ENCODE results near the gene SPOCK2. TPM values are rescaled to one million over a fixed set of nuclear protein-coding genes. Genes with fewer than 3 reads are reported as not detected.
A peak's percentile ranks its signal among the peaks of the same experiment; 100 is the strongest.

SPOCK2 gene
- total and polyA plus RNA-seq, 2 donors: 3.2 to 10.1 TPM

GRCh38 chr10:72056113-72056512 is 32.2 kb downstream of the SPOCK2 start:
- H3K4me3 ChIP-seq (ENCODE audit: low read depth, low read length): no peak overlapping the region
- H3K36me3 ChIP-seq (ENCODE audit: insufficient read depth): no peaks in the 10 kb centered on the region
- no peak overlapping the region for H3K27ac ChIP-seq (ENCODE audit: low read depth)
- no peak for DNase-seq (ENCODE audit: extremely low spot score)
- whole genome bisulfite sequencing: 88% methylated on average over 5 of the region's 5 CpGs
- H3K4me1 ChIP-seq (ENCODE audit: insufficient read depth): no peaks in the 10 kb centered on the region

- Histone ChIP-seq H3K4me1 (ENCODE audit: insufficient read depth) (no peaks in the 10 kb centered on the region), H3K4me3 (ENCODE audit: low read depth, low read length) (no peak overlapping the region), H3K27ac (ENCODE audit: low read depth) (no peak overlapping the region), H3K36me3 (ENCODE audit: insufficient read depth) (no peaks in the 10 kb centered on the region)
- WGBS: 96% methylated on average over 7 of the region's 7 CpGs
- no peak for DNase-seq (ENCODE audit: extremely low spot score)
These were observed 34.7 kb downstream of the SPOCK2 start for GRCh38 chr10:72053690-72054089.

GRCh38 chr10:72050873-72051272 is 37.5 kb downstream of the SPOCK2 start:
- H3K27ac ChIP-seq (ENCODE audit: low read depth): no peak overlapping the region
- no peaks in the 10 kb centered on the region for H3K36me3 ChIP-seq (ENCODE audit: insufficient read depth)
- H3K4me3 ChIP-seq (ENCODE audit: low read depth, low read length): no peak overlapping the region
- H3K4me1 ChIP-seq (ENCODE audit: insufficient read depth): no peaks in the 10 kb centered on the region
- 65% methylated on average over 3 of the region's 3 CpGs for WGBS
- no peak for DNase-seq (ENCODE audit: extremely low spot score)

- Histone ChIP-seq H3K36me3 (ENCODE audit: insufficient read depth) (no peaks in the 10 kb centered on the region), H3K4me3 (ENCODE audit: low read depth, low read length) (no peak overlapping the region), H3K4me1 (ENCODE audit: insufficient read depth) (no peaks in the 10 kb centered on the region), H3K27ac (ENCODE audit: low read depth) (no peak overlapping the region)
- 87% methylated on average over 5 of the region's 5 CpGs for WGBS
- DNase-seq (ENCODE audit: extremely low spot score): no peak
These were observed 38.2 kb downstream of the SPOCK2 start for GRCh38 chr10:72049969-72050781.

GRCh38 chr10:72049472-72049871 is 38.9 kb downstream of the SPOCK2 start:
- H3K36me3 ChIP-seq (ENCODE audit: insufficient read depth): no peaks in the 10 kb centered on the region
- no peaks in the 10 kb centered on the region for H3K4me1 ChIP-seq (ENCODE audit: insufficient read depth)
- H3K4me3 ChIP-seq (ENCODE audit: low read depth, low read length): no peak overlapping the region
- WGBS: 96% methylated on average over 1 of the region's 1 CpG
- no peak overlapping the region for H3K27ac ChIP-seq (ENCODE audit: low read depth)
- DNase-seq (ENCODE audit: extremely low spot score): no peak

- Histone ChIP-seq H3K27ac (ENCODE audit: low read depth) (no peak overlapping the region), H3K4me3 (ENCODE audit: low read depth, low read length) (no peak overlapping the region), H3K36me3 (ENCODE audit: insufficient read depth) (no peaks in the 10 kb centered on the region), H3K4me1 (ENCODE audit: insufficient read depth) (no peaks in the 10 kb centered on the region)
- WGBS: 27% methylated on average over 12 of the region's 12 CpGs
- peak; percentile 88 for DNase-seq (ENCODE audit: extremely low spot score)
These were observed 39.8 kb downstream of the SPOCK2 start for GRCh38 chr10:72048450-72049124.

- no peak for DNase-seq (ENCODE audit: extremely low spot score)
- Histone ChIP-seq H3K4me3 (ENCODE audit: low read depth, low read length) (no peak overlapping the region), H3K36me3 (ENCODE audit: insufficient read depth) (no peaks in the 10 kb centered on the region), H3K27ac (ENCODE audit: low read depth) (no peak overlapping the region), H3K4me1 (ENCODE audit: insufficient read depth) (no peaks in the 10 kb centered on the region)
- WGBS: 84% methylated on average over 2 of the region's 2 CpGs
These were observed 42.8 kb downstream of the SPOCK2 start for GRCh38 chr10:72045586-72045985.

- Histone ChIP-seq H3K36me3 (ENCODE audit: insufficient read depth) (no peaks in the 10 kb centered on the region), H3K4me1 (ENCODE audit: insufficient read depth) (no peaks in the 10 kb centered on the region), H3K27ac (ENCODE audit: low read depth) (no peak overlapping the region), H3K4me3 (ENCODE audit: low read depth, low read length) (no peak overlapping the region)
- WGBS: 64% methylated on average over 17 of the region's 17 CpGs
- no peak for DNase-seq (ENCODE audit: extremely low spot score)
These were observed 43.8 kb downstream of the SPOCK2 start for GRCh38 chr10:72044417-72045041.

- no peak for DNase-seq (ENCODE audit: extremely low spot score)
- H3K4me3 ChIP-seq (ENCODE audit: low read depth, low read length): no peak overlapping the region
- no peaks in the 10 kb centered on the region for H3K36me3 ChIP-seq (ENCODE audit: insufficient read depth)
- no peak overlapping the region for H3K27ac ChIP-seq (ENCODE audit: low read depth)
- H3K4me1 ChIP-seq (ENCODE audit: insufficient read depth): no peaks in the 10 kb centered on the region
- WGBS: 93% methylated on average over 10 of the region's 10 CpGs
These were observed 45.1 kb downstream of the SPOCK2 start for GRCh38 chr10:72043016-72043834.

GRCh38 chr10:72041491-72041890 is 46.9 kb downstream of the SPOCK2 start:
- no peak overlapping the region for H3K27ac ChIP-seq (ENCODE audit: low read depth)
- H3K4me1 ChIP-seq (ENCODE audit: insufficient read depth): no peaks in the 10 kb centered on the region
- H3K36me3 ChIP-seq (ENCODE audit: insufficient read depth): no peaks in the 10 kb centered on the region
- WGBS: 88% methylated on average over 6 of the region's 6 CpGs
- no peak overlapping the region for H3K4me3 ChIP-seq (ENCODE audit: low read depth, low read length)
- DNase-seq (ENCODE audit: extremely low spot score): no peak

GRCh38 chr10:72039377-72039776 is 49.0 kb downstream of the SPOCK2 start:
- 84% methylated on average over 9 of the region's 9 CpGs for WGBS
- H3K4me3 ChIP-seq (ENCODE audit: low read depth, low read length): no peak overlapping the region
- H3K36me3 ChIP-seq (ENCODE audit: insufficient read depth): no peaks in the 10 kb centered on the region
- no peaks in the 10 kb centered on the region for H3K4me1 ChIP-seq (ENCODE audit: insufficient read depth)
- DNase-seq (ENCODE audit: extremely low spot score): no peak
- no peak overlapping the region for H3K27ac ChIP-seq (ENCODE audit: low read depth)

- Histone ChIP-seq H3K4me1 (ENCODE audit: insufficient read depth) (no peaks in the 10 kb centered on the region), H3K36me3 (ENCODE audit: insufficient read depth) (no peaks in the 10 kb centered on the region), H3K4me3 (ENCODE audit: low read depth, low read length) (no peak overlapping the region), H3K27ac (ENCODE audit: low read depth) (no peak overlapping the region)
- no peak for DNase-seq (ENCODE audit: extremely low spot score)
- 75% methylated on average over 13 of the region's 13 CpGs for WGBS
These were observed 49.8 kb downstream of the SPOCK2 start for GRCh38 chr10:72038458-72039001.

GRCh38 chr10:72037811-72038210 is 50.5 kb downstream of the SPOCK2 start:
- DNase-seq (ENCODE audit: extremely low spot score): no peak
- Histone ChIP-seq H3K36me3 (ENCODE audit: insufficient read depth) (no peaks in the 10 kb centered on the region), H3K4me3 (ENCODE audit: low read depth, low read length) (no peak overlapping the region), H3K4me1 (ENCODE audit: insufficient read depth) (no peaks in the 10 kb centered on the region), H3K27ac (ENCODE audit: low read depth) (no peak overlapping the region)
- WGBS: 89% methylated on average over 3 of the region's 3 CpGs
